Measurements from ENCODE around the gene ZNF212. TPM values are rescaled to one million over a fixed set of nuclear protein-coding genes. Genes with fewer than 3 reads are reported as not detected.

The ZNF212 gene
- total RNA-seq, 2 donors from 2014 or later = 15.8 to 17.6 TPM

- no peak overlapping the region for H3K27ac ChIP-seq (ENCODE audit: low read depth, low read length)
- Mint-ChIP-seq H3K27ac (peak overlapping the region; percentile 88), H3K36me3 (ENCODE audit: low read depth) (peaks cover 78% of the 10 kb centered on the region)
Observed at GRCh38 chr7:149209518-149210269, 29.8 kb upstream of the ZNF212 start.

DNA sequence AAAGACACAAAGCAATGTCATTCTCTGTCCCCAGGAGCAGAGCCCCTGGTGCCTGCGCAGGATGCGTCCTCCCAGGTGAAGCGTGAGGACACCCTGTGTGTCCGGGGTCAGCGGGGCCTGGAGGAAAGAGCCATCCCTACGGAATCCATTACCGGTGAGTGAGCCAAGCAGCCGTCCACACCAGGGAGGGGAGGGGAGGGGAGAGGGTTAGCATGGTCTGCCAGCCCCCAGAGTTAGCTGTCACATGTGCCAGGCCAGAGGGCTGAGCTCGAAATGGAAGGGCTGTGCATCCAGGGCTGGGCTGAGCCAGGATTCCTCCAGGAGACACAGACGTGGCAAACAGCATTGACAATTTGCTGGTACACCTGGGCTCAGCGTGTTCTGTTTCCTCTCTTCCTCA, 28.9 kb upstream of the ZNF212 start:
- no peaks in the 10 kb centered on the region for H3K27me3 ChIP-seq (ENCODE audit: control insufficient read depth, insufficient read depth, low read length, poor library complexity, severe bottlenecking)
- H3K4me1 Mint-ChIP-seq = no peaks in the 10 kb centered on the region
- H3K4me3 ChIP-seq (ENCODE audit: low read length) = no peak overlapping the region
- H3K27ac ChIP-seq (ENCODE audit: low read depth, low read length) = no peak overlapping the region
- peaks cover 82% of the 10 kb centered on the region for H3K36me3 Mint-ChIP-seq (ENCODE audit: low read depth)
- H3K27ac Mint-ChIP-seq = no peak overlapping the region
- TF ChIP-seq, protein P1, sequence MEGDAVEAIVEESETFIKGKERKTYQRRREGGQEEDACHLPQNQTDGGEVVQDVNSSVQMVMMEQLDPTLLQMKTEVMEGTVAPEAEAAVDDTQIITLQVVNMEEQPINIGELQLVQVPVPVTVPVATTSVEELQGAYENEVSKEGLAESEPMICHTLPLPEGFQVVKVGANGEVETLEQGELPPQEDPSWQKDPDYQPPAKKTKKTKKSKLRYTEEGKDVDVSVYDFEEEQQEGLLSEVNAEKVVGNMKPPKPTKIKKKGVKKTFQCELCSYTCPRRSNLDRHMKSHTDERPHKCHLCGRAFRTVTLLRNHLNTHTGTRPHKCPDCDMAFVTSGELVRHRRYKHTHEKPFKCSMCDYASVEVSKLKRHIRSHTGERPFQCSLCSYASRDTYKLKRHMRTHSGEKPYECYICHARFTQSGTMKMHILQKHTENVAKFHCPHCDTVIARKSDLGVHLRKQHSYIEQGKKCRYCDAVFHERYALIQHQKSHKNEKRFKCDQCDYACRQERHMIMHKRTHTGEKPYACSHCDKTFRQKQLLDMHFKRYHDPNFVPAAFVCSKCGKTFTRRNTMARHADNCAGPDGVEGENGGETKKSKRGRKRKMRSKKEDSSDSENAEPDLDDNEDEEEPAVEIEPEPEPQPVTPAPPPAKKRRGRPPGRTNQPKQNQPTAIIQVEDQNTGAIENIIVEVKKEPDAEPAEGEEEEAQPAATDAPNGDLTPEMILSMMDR (conservative IDR thresholded peaks at IDR 0.05) = no peak
- 94% methylated on average over 2 to 11 of the region's 11 CpGs for WGBS, 2 experiments (ENCODE audit: insufficient coverage in 1 of 2, insufficient read length in 1 of 2)
- H3K4me1 ChIP-seq (ENCODE audit: control insufficient read depth, insufficient read depth, low read length) = no peaks in the 10 kb centered on the region
- no peaks in the 10 kb centered on the region for H3K9me3 ChIP-seq (ENCODE audit: control insufficient read depth, low read length)
- H3K36me3 ChIP-seq (ENCODE audit: control insufficient read depth, insufficient read depth, low read length) = peaks cover 94% of the 10 kb centered on the region
- no peak overlapping the region for H3K9ac ChIP-seq (ENCODE audit: extremely low read depth, low read length, poor library complexity, severe bottlenecking)
- H3K9me3 Mint-ChIP-seq = no peaks in the 10 kb centered on the region
- H3K27me3 Mint-ChIP-seq (ENCODE audit: insufficient read depth) = no peaks in the 10 kb centered on the region
- no peak for DNase-seq
- no peak overlapping the region for H3K4me3 Mint-ChIP-seq

More at GRCh38 chr7:149209518-149210269, 29.8 kb upstream of the ZNF212 start:
- Histone ChIP-seq H3K9me3 (ENCODE audit: control insufficient read depth, low read length) (no peaks in the 10 kb centered on the region), H3K4me3 (ENCODE audit: low read length) (no peak overlapping the region), H3K9ac (ENCODE audit: extremely low read depth, low read length, poor library complexity, severe bottlenecking) (no peak overlapping the region), H3K4me1 (ENCODE audit: control insufficient read depth, insufficient read depth, low read length) (no peaks in the 10 kb centered on the region), H3K27me3 (ENCODE audit: control insufficient read depth, insufficient read depth, low read length, poor library complexity, severe bottlenecking) (no peaks in the 10 kb centered on the region), H3K36me3 (ENCODE audit: control insufficient read depth, insufficient read depth, low read length) (peaks cover 88% of the 10 kb centered on the region)
- Mint-ChIP-seq H3K4me1 (no peaks in the 10 kb centered on the region), H3K27me3 (ENCODE audit: insufficient read depth) (no peaks in the 10 kb centered on the region), H3K4me3 (no peak overlapping the region), H3K9me3 (no peaks in the 10 kb centered on the region)
- WGBS, 2 experiments (ENCODE audit: insufficient coverage in 1 of 2, insufficient read length in 1 of 2) = 74 to 76% methylated on average over 5 to 7 of the region's 7 CpGs
- TF ChIP-seq, protein P1 (conservative IDR thresholded peaks at IDR 0.05) = peak; percentile 92
- DNase-seq = peak; percentile 94

DNA sequence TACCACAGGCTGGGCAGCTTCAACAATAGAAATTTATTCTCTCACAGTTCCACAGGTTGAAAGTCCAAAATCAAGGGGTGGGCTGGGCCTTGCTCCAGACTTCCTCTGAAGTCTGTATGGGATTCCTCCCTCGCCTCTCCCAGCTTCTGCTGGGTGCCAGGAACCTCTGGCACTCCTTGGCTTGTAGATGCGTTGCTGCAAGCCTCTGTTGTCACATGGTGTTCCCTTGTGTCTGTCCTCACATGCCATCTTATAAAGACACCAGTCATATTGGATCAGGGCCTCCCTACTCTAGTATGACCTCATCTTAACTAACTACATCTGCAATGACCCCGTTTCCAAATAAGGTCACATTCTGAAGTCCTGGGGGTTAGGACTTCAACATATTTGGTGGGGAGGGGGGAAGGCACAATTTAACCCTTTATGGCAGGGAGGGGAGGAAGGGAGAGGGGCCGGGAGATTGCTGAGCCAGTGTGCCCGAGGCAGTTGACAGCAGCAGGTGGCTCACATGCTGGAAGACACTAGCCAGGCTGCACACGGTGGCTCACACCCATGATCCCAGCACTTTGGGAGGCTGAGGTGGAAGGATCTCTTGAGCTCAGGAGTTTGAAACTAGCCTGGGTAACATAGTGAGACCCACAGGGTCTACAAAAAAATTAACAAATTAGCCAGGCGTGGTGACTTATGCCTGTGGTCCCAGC, 25.3 kb upstream of the ZNF212 start:
- 92 to 94% methylated on average over 6 to 7 of the region's 7 CpGs for WGBS, 2 experiments (ENCODE audit: insufficient coverage in 1 of 2, insufficient read length in 1 of 2)
- Histone ChIP-seq H3K4me3 (ENCODE audit: low read length) (no peak overlapping the region), H3K9ac (ENCODE audit: extremely low read depth, low read length, poor library complexity, severe bottlenecking) (no peak overlapping the region), H3K27ac (ENCODE audit: low read depth, low read length) (no peak overlapping the region), H3K4me1 (ENCODE audit: control insufficient read depth, insufficient read depth, low read length) (no peaks in the 10 kb centered on the region), H3K9me3 (ENCODE audit: control insufficient read depth, low read length) (no peaks in the 10 kb centered on the region), H3K27me3 (ENCODE audit: control insufficient read depth, insufficient read depth, low read length, poor library complexity, severe bottlenecking) (no peaks in the 10 kb centered on the region), H3K36me3 (ENCODE audit: control insufficient read depth, insufficient read depth, low read length) (peaks cover 97% of the 10 kb centered on the region)
- Mint-ChIP-seq H3K4me1 (peaks cover 4% of the 10 kb centered on the region), H3K9me3 (no peaks in the 10 kb centered on the region), H3K4me3 (no peak overlapping the region), H3K36me3 (ENCODE audit: low read depth) (peaks cover 90% of the 10 kb centered on the region), H3K27ac (no peak overlapping the region), H3K27me3 (ENCODE audit: insufficient read depth) (no peaks in the 10 kb centered on the region)
- TF ChIP-seq, protein P1 (conservative IDR thresholded peaks at IDR 0.05) = no peak
- no peak for DNase-seq

All from endodermal cell (in vitro differentiated cells).